Ramos (cell line): ENCODE measurements around the gene ILDR1.
"Not testable (repeated sequence)": the region's sequence is repeated elsewhere in the genome, so short reads cannot be mapped to it uniquely, and the experiment has no call there.

ENCODE experiments used
- in situ Hi-C: fragments of 300-500 bp; cut with MboI; formaldehyde crosslinking; loops from one replicate; pipeline ENCODE4 v1.14.3; 2022; ENCODE audit warnings: low sequenced_read_pairs; ENCODE audit not compliant: unreplicated experiment

ILDR1 gene

DNA sequence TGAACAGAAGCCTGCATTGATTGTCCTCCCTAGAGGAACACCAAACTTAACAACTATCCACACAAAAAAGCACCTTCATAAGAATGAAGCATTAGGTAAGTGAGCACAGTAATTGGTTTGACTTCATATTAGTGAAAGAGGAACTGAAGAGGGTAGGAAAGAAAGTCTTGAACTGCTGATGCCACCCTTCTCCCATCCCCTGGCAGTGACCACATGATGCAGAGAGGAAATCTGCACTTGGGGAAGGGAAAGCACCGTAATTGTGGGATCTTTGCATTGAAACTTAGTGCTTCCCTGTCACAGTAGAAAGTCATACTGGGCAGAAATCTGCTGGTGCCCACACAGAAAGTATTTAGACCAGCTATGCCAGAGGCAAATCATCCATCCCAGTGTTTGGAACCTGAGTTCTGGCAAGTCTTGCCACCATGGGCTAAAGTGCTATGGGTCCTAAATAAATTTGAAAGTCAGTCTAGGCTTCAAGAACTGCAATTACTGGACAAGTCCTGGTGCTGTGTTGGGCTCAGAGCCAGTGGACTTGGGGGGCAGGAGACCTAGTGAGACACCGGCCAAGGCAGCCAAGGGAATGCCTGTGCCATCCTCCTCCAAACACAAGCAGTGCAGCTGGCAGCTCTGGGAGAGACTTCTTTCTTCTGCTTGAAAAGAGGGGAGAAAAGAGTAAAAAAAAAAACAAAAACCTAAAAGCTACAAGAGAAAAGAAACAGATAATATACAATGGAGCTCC, 64.2 kb downstream of the ILDR1 start:
- in situ Hi-C loops: no loop called here

DNA sequence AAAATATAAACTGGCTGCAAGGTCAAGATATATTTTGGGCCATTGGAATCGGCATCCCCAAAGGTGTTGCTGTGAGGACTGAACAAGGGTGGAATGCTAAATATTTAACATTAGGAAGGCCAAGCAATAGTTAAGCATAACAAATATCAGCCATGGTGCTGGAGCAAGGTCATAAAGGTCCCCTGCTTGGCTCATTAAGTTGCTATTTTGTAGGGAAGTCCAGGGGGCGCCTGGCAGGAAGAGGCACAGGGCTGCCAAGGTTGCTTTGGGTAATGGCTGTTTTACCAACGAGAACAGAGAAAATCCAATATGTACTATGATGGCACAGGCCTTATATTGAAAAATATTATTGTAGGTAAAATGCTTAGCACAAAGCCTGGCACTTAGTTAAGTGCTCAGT, 65.7 kb downstream of the ILDR1 start:
- in situ Hi-C loops: no loop called here

DNA sequence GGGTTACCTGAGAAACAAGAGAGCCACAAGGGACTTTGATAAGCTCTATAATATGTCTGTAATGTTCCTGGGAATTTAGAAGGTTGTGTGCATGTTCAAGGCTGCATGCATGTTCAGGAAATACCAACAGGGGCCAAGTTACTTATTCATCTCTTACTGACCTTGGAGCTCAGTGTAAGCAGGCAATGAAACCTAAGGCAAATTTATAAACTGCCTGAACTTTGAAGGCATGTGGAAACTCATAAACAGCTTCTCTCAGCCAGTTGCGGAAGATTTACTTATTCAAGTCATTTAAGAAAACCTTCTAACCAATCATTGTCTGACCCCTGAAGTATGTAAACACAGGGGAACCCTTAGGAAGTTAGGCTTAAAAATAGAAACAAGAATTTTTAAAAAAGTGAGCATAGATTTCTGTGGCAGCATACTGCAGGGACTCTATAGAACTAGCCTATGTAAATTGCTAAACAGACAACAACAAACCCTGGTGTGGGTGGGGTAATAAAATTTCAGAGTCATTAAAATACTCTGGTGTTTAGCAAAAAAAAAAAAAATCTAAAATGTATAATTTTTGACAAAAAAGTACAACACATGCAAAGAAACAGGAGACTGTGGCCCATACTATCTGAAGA, 70.6 kb downstream of the ILDR1 start:
- in situ Hi-C loops: no loop called here

DNA sequence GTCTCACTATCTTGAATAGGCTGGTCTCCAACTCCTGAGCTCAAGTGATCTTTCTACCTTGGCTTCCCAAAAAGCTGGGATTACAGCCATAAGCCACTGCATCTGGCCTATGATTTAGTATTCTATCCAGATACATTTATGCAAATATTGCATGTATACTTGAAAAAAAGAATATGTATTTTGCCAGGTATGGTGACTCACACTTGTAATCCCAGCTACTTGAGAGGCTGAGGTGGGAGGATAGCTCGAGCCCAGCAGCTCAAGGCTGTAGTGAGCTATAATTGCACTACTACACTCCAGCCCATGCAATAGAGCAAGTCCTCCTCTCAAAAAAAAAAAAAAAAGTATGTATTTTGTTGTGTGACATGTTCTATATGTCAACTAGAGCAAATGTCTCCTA, 73.4 kb downstream of the ILDR1 start:
- in situ Hi-C loops: no loop called here

DNA sequence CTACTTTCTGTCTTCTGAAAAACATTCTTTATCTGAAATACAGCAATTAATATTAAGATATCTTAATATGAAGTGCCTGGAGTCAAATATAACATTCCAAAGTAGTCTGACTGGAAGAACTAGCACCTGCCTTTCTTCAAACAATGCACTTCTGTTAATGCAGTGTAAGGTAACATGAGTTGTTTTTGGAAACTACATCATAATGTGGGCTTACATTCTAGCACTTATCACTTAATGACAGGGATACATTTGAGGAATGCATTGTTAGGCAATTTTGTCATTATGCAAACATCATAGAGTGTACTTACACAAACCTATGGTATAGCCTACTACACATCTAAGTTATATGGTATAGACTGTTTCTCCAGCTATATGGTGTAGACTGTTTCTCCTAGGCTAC, 78.6 kb downstream of the ILDR1 start:
- in situ Hi-C loops: no loop called here

DNA sequence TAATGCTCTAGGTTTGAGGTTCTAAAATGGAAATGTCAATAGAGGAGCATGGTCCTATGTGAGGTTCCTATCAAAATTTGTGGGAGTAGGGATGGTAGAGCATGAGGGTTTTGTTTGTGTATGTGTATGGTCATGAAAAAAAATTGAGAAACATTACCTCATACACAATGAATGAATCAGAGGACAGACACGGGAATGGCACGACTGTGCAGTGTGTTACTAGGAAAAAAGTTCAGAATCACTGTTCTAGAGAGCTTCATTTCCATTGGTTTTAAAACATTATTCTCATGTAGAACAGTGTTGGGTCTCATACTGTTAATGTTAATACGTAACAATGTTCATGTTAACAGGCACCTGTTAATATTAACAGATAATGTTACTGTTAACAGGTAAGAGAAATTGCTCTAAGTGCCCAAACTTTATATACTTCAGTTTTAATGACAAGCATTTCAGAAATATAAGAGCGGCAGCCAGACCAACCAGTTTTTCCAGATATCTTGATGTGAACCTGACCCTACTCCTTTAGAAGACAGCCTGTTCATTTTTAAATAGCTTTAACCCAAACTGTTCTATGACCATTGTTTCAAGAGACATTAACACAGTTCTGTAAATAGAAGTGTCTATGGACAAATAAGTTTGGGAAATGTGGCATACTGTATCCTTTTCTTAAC, 79.8 kb downstream of the ILDR1 start:
- in situ Hi-C loops: no loop called here

DNA sequence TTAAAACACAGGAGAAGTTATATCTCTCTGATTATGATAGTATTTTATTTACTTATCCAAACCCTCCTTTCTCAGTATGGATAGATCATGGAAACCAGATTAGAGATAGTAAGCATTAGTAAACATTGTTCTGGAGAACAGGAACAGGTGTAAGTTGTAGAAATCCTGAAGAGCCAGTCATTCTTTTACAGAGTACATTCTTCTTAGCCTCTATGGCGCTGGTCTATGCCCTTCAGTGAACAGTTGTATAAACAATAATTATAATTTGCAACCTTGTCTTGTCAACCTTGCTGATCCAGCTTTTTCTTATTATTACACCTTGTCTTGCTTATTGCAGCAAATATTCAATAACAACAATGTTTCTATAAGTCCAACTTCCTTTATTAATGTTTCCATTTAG, 80.5 kb downstream of the ILDR1 start:
- in situ Hi-C loops: no loop called here

DNA sequence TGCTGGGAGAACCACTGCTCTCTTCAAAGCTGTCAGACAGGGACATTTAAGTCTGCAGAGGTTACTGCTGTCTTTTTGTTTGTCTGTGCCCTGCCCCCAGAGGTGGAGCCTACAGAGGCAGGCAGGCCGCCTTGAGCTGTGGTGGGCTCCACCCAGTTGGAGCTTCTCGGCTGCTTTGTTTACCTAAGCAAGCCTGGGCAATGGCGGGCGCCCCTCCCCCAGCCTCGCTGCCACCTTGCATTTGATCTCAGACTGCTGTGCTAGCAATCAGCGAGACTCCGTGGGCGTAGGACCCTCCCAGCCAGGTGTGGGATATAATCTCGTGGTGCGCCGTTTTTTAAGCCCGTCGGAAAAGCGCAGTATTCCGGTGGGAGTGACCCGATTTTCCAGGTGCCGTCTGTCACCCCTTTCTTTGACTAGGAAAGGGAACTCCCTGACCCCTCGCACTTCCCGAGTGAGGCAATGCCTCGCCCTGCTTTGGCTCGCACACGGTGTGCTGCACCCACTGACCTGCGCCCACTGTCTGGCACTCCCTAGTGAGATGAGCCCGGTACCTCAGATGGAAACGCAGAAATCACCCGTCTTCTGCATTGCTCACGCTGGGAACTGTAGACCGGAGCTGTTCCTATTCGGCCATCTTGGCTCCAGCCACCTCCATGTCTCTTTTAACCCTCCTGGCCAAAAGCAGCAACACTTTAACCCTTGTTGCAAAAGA, 83.7 kb downstream of the ILDR1 start:
- in situ Hi-C loops: not testable (repeated sequence)
